GM12878 (cell line): ENCODE results near the gene B4GALT5. TPM values are rescaled to one million over a fixed set of nuclear protein-coding genes. Genes with fewer than 3 reads are reported as not detected.

Source experiments
- ATAC-seq: fragments of 200-7000 bp; cut with Tn5 transposase; 3 replicates; pipeline ENCODE4 v1.9.1; 2020; ENCODE audit warnings: mild to moderate bottlenecking, moderate library complexity
- BruUV-seq: library from RNA; stranded (reverse); fragments of 400-500 nt; replicated peaks from 2 replicates; lab custom pipeline; 2021; lab: Mats Ljungman, UMichigan
- CTCF ChIA-PET: fragments of 300-600 bp; sonication (Branson Sonifier 250); formaldehyde crosslinking; extraction: SDS; loops from one replicate; lab custom pipeline; 2021; ENCODE audit warnings: inconsistent platforms; lab: Yijun Ruan, JAX
- POLR2A ChIA-PET: fragments of 350-600 bp; formaldehyde crosslinking; extraction: SDS; loops from one replicate; lab custom pipeline; 2021; ENCODE audit warnings: inconsistent platforms; lab: Charles Lee
- RAD21 ChIA-PET: fragments of 300-600 bp; sonication (Branson Sonifier 250); formaldehyde crosslinking; loops from one replicate; lab custom pipeline; 2023; ENCODE audit warnings: antibody characterized with exemption; ENCODE audit not compliant: unreplicated experiment; lab: Charles Lee
- SMC1A ChIA-PET: fragments of 300-600 bp; sonication (Branson Sonifier 250); formaldehyde crosslinking; loops from one replicate; lab custom pipeline; 2023; ENCODE audit not compliant: unreplicated experiment, uncharacterized antibody; lab: Charles Lee
- DNase-seq: peaks from one replicate; pipeline ENCODE4 v3.0.0-alpha.2; 2011; ENCODE audit warnings: low read depth, low spot score
- FAIRE-seq: peaks from 3 replicates; lab custom pipeline; 2011; peaks lifted over from hg19 to GRCh38; lab: Jason Lieb, UNC
- H2AFZ ChIP-seq: 2 replicates; pipeline ENCODE4 v1.6.0; 2011; ENCODE audit warnings: low read depth, low read length, control low read depth; ENCODE audit not compliant: control insufficient read depth
- H3K27ac ChIP-seq: 2 replicates; pipeline ENCODE4 v1.5.1; 2011; ENCODE audit warnings: control low read depth; ENCODE audit not compliant: control insufficient read depth, insufficient read depth
- H3K27me3 ChIP-seq, 2 experiments: replicated peaks in 1 of 2; 2 replicates each; pipeline versions ENCODE4 v1.6.0 to v1.6.1; 2011; ENCODE audit warnings: low read length in 1 of 2; ENCODE audit not compliant: control insufficient read depth in 2 of 2, insufficient read depth in 2 of 2
- H3K36me3 ChIP-seq, 2 experiments: 2 replicates each; pipeline ENCODE4 v1.5.1; 2011; ENCODE audit warnings: low read length in 1 of 2; ENCODE audit not compliant: control insufficient read depth in 2 of 2, insufficient read depth in 2 of 2
- H3K4me1 ChIP-seq: 2 replicates; pipeline ENCODE4 v1.6.1; 2011; ENCODE audit warnings: mild to moderate bottlenecking, low read length, moderate library complexity, mixed read lengths; ENCODE audit not compliant: control insufficient read depth, insufficient read depth
- H3K4me2 ChIP-seq: 2 replicates; pipeline ENCODE4 v1.6.0; 2011; ENCODE audit warnings: control low read depth; ENCODE audit not compliant: control insufficient read depth, insufficient read depth
- H3K4me3 ChIP-seq: fragments of 200-600 bp; sonication (generic); 2 replicates; pipeline ENCODE4 v1.5.1; 2016
- H3K79me2 ChIP-seq: 2 replicates; pipeline ENCODE4 v1.6.0; 2011; ENCODE audit warnings: low read length; ENCODE audit not compliant: control insufficient read depth, insufficient read depth
- H3K9ac ChIP-seq: 2 replicates; pipeline ENCODE4 v1.8.0; 2011; ENCODE audit warnings: low read length, control low read depth, mixed read lengths; ENCODE audit not compliant: control insufficient read depth, insufficient read depth
- H3K9me3 ChIP-seq: replicated peaks from 3 replicates; pipeline ENCODE4 v1.5.1; 2011; ENCODE audit warnings: mild to moderate bottlenecking, low read length; ENCODE audit not compliant: control insufficient read depth, insufficient read depth
- H4K20me1 ChIP-seq: 2 replicates; pipeline ENCODE4 v1.6.0; 2011; ENCODE audit not compliant: control insufficient read depth, insufficient read depth
- BCLAF1 ChIP-seq: fragments of 450-650 bp; IDR thresholded peaks from 2 replicates; pipeline ENCODE4 v1.6.1; 2017; ENCODE audit warnings: antibody characterized with exemption, mild to moderate bottlenecking, moderate library complexity
- BHLHE40 ChIP-seq, 2 experiments: fragments of 450-650 bp in 1 of 2; IDR thresholded peaks; 2 replicates each; pipeline ENCODE4 v1.6.1; 2011 to 2017; ENCODE audit warnings: low read depth in 2 of 2, borderline replicate concordance in 1 of 2, improper control_type of control experiment in 1 of 2, low read length in 1 of 2, mild to moderate bottlenecking in 1 of 2
- BMI1 ChIP-seq: fragments of 450-650 bp; IDR thresholded peaks from 2 replicates; pipeline ENCODE4 v1.6.1; 2016; ENCODE audit warnings: mild to moderate bottlenecking, moderate library complexity, borderline replicate concordance
- CEBPB ChIP-seq, 2 experiments: fragments of 150-350 bp in 1 of 2; IDR thresholded peaks; 2 replicates each; pipeline ENCODE4 v1.6.1; 2012 to 2014; ENCODE audit warnings: low read depth in 2 of 2, low read length in 2 of 2, borderline replicate concordance in 1 of 2, inconsistent platforms in 1 of 2
- CHD2 ChIP-seq: IDR thresholded peaks from 2 replicates; pipeline ENCODE4 v1.6.1; 2011; ENCODE audit warnings: low read depth, low read length, improper control_type of control experiment, borderline replicate concordance
- E4F1 ChIP-seq: fragments of 450-650 bp; IDR thresholded peaks from 2 replicates; pipeline ENCODE4 v1.6.1; 2018; ENCODE audit warnings: borderline replicate concordance, mild to moderate bottlenecking; ENCODE audit not compliant: partially characterized antibody
- KDM1A ChIP-seq: fragments of 200-600 bp; sonication (generic); IDR thresholded peaks from 2 replicates; pipeline ENCODE4 v1.6.1; 2016; ENCODE audit warnings: borderline replicate concordance
- MTA2 ChIP-seq: fragments of 450-650 bp; IDR thresholded peaks from 2 replicates; pipeline ENCODE4 v1.6.1; 2016; ENCODE audit warnings: low read depth, mild to moderate bottlenecking, moderate library complexity
- NBN ChIP-seq: fragments of 450-650 bp; IDR thresholded peaks from 2 replicates; pipeline ENCODE4 v1.6.1; 2016
- NFXL1 ChIP-seq: fragments of 450-650 bp; IDR thresholded peaks from 2 replicates; pipeline ENCODE4 v1.6.1; 2017; ENCODE audit warnings: antibody characterized with exemption, mild to moderate bottlenecking, borderline replicate concordance
- NFYB ChIP-seq: IDR thresholded peaks from 2 replicates; pipeline ENCODE4 v1.6.1; 2011; ENCODE audit warnings: low read depth, mild to moderate bottlenecking, low read length, improper control_type of control experiment, moderate library complexity; ENCODE audit not compliant: insufficient read depth
- NRF1 ChIP-seq: conservative IDR thresholded peaks from 2 replicates; pipeline ENCODE4 v1.6.1; 2011; ENCODE audit warnings: mild to moderate bottlenecking, low read depth, low read length, improper control_type of control experiment
- PBX3 ChIP-seq: IDR thresholded peaks from 2 replicates; pipeline ENCODE4 v1.6.1; 2011; ENCODE audit warnings: mild to moderate bottlenecking, low read depth, low read length, moderate library complexity; ENCODE audit not compliant: insufficient replicate concordance
- RAD51 ChIP-seq: fragments of 450-650 bp; IDR thresholded peaks from 2 replicates; pipeline ENCODE4 v1.6.1; 2016; ENCODE audit warnings: moderate library complexity, mild to moderate bottlenecking, inconsistent platforms
- RBBP5 ChIP-seq: fragments of 200-600 bp; sonication (generic); conservative IDR thresholded peaks from 2 replicates; pipeline ENCODE4 v1.6.1; 2016
- SPI1 ChIP-seq: IDR thresholded peaks from 2 replicates; pipeline ENCODE4 v1.6.1; 2011; ENCODE audit warnings: low read depth, mild to moderate bottlenecking, low read length, moderate library complexity, borderline replicate concordance; ENCODE audit not compliant: insufficient read depth
- ZBED1 ChIP-seq: IDR thresholded peaks from 2 replicates; pipeline ENCODE4 v1.6.1; 2016; ENCODE audit warnings: borderline replicate concordance
- WGBS: methylation state at CpG from one replicate; pipeline ENCODE4 v1.1.6; 2016; ENCODE audit warnings: low lambda C conversion rate; ENCODE audit not compliant: insufficient replicate concordance, insufficient coverage; ENCODE audit errors: missing lambda C conversion rate; 5-methylcytosine and 5-hydroxymethylcytosine counted together
- in situ Hi-C: fragments of 300-500 bp; cut with MboI; formaldehyde crosslinking; loops from 9 replicates; pipeline ENCODE4 v1.14.3; 2018; ENCODE audit warnings: mixed read lengths
- intact Hi-C: fragments of 100-400 bp; cut with micrococcal nuclease; formaldehyde crosslinking; loops from one replicate; pipeline ENCODE4 v1.14.2; 2022; ENCODE audit not compliant: unreplicated experiment
- polyA plus RNA-seq, 11 experiments: library from polyadenylated mRNA; depleted of rRNA in 4 of 11; unstranded in 6 of 11; stranded (reverse) in 5 of 11; fragments of >200 nt; fragmentation: Nextera tagmentation in 4 of 11; fragmentation: Illumina TruSeq in 1 of 11; extraction: Ambion mirVana in 4 of 11; extraction: Trizol in 1 of 11; gene quantifications; 1 replicate in 1 of 11; 2 replicates in 10 of 11; pipeline versions ENCODE4 v1.2.1 to v1.2.3, GENCODE V29; 2011 to 2016; ENCODE audit warnings: inconsistent platforms in 2 of 11, missing spikeins in 2 of 11, low read depth in 1 of 11
- total RNA-seq, 4 experiments: library from RNA; depleted of rRNA in 3 of 4; stranded (reverse); fragments of >200 nt in 3 of 4; fragmentation: Illumina TruSeq in 1 of 4; extraction: Trizol in 1 of 4; gene quantifications; 2 replicates each; pipeline versions ENCODE4 v1.2.1 to v1.2.3, GENCODE V29; 2013 to 2021

The B4GALT5 gene
- total and polyA plus RNA-seq, 10 of the 15 experiments (the other 5 are each of a cell fraction or from before 2014, with no cell fraction given), result 2.0 to 55.5 (median 20.2) TPM

- ATAC-seq (no peak), FAIRE-seq (no peak), DNase-seq (no peak)
- intact Hi-C loops, result no loop called here
- no TSS peak for BruUV-seq
- peaks cover 21% of the 10 kb centered on the region for H3K4me1 ChIP-seq
- WGBS, result 99% methylated on average over 4 of the region's 4 CpGs
- H4K20me1 ChIP-seq, result no peaks in the 10 kb centered on the region
- in situ Hi-C loops, result no loop called here
- no peak overlapping the region for H2AFZ ChIP-seq
- H3K4me2 ChIP-seq, result no peak overlapping the region
- H3K79me2 ChIP-seq, result no peaks in the 10 kb centered on the region
- no peak overlapping the region for H3K4me3 ChIP-seq
- H3K9ac ChIP-seq, result no peak overlapping the region
- SMC1A ChIA-PET, result interaction anchor here (1.8 kb wide), 1 partner anchor 11 kb away, joined by 5 read pairs; no protein-coding TSS in a partner anchor
- CTCF ChIA-PET, result interaction anchor here (1.8 to 2.7 kb wide), 2 partner anchors 11 to 13 kb away, joined by 4 to 11 read pairs; no protein-coding TSS in a partner anchor
- POLR2A ChIA-PET, result interaction anchor here (0.6 kb wide), 1 partner anchor 330 kb away, joined by 4 read pairs; no protein-coding TSS in a partner anchor
- peaks cover 6% of the 10 kb centered on the region; the same call in 2 of the 3 replicates for H3K9me3 ChIP-seq
- RAD21 ChIA-PET, result no interaction called here
- H3K36me3 ChIP-seq, result no peaks in the 10 kb centered on the region
- no peaks in the 10 kb centered on the region; a peak in 1 of 4 replicates for H3K27me3 ChIP-seq
- H3K27ac ChIP-seq, result no peak overlapping the region
- TF ChIP-seq E4F1 (no peak), NFYB (no peak), RAD51 (no peak), PBX3 (no peak), SPI1 (no peak), CHD2 (no peak), KDM1A (no peak), BCLAF1 (no peak), BHLHE40 (IDR thresholded peaks at IDR 0.05; ENCODE audit: borderline replicate concordance in 1 of 2, low read depth in 2 of 2, low read length in 1 of 2) (no peak), MTA2 (no peak), CEBPB (IDR thresholded peaks at IDR 0.05; ENCODE audit: borderline replicate concordance in 1 of 2, low read depth in 2 of 2, low read length in 2 of 2) (no peak), NFXL1 (no peak), NBN (no peak), ZBED1 (no peak), NRF1 (no peak), RBBP5 (no peak), BMI1 (no peak)
These were observed 115.8 kb downstream of the B4GALT5 start for GRCh38 chr20:49597825-49598395.
